Measurements from ENCODE around the gene MYBPH.

MYBPH gene

DNA sequence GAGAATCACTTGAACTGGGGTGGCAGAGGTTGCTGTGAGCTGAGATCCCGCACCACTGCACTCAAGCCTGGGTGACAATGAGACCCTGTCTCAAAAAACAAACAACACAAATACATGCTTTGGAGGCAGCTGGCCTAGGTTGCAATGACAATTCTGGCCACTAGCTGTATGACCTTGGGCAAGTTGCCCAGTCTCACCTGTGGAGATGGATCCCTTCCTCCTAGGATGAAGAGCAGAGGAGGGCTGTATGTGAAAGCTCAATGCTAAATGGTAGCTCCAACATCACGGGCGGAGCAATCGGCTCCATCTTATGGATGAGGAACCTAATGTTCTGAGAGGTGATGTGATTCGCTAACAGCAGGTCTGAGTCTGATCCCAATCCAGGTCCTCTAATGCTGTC, 27.5 kb downstream of the MYBPH start:
- peaks cover 0 to 2% (median 0%) of the 10 kb centered on the region in 11 experiments; a peak in 1 of 22 replicates for H3K9me3 ChIP-seq (replicated peaks in 1 of 11)
- H3K27ac ChIP-seq: no peak overlapping the region
- H3K9ac ChIP-seq: no peak overlapping the region
- no peaks in the 10 kb centered on the region for H3K27me3 ChIP-seq
- TF ChIP-seq Cebpa-rat (IDR thresholded peaks at IDR 0.05): no peak
- no peaks in the 10 kb centered on the region for H3K36me3 ChIP-seq
- no peak overlapping the region for H3K4me3 ChIP-seq
- peaks cover 49 to 99% (median 95%) of the 10 kb centered on the region in 10 experiments for H3K4me1 ChIP-seq
- H3K4me2 ChIP-seq: peak overlapping the region in 8 of 11 experiments; percentile 15 to 93 (median 67); a peak in 12 of 22 replicates
- no peaks in the 10 kb centered on the region for H4K20me1 ChIP-seq

DNA sequence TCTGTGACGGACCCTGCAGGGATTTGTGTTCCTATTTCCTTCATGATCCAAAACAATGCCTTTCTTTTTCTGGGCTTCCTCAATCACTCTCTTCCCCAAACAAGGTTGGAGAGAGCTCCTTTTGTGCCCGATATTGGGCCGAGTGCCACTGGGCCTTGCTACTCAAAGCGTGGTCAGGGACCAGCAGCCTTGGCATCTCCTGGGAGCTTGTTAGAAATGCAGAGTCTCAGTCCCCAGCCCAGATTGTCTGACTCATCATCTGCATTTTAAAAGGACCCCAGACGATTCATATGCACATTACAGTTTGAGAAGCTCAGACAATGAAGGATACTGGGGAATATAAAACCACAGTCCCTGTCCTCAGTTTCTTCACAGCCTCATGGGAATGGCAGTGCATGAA, 28.2 kb downstream of the MYBPH start:
- H3K4me3 ChIP-seq: no peak overlapping the region
- no peaks in the 10 kb centered on the region for H3K36me3 ChIP-seq
- H3K4me1 ChIP-seq: peaks cover 44 to 99% (median 95%) of the 10 kb centered on the region in 10 experiments
- H3K9me3 ChIP-seq (replicated peaks in 1 of 11): peaks cover 0 to 5% (median 0%) of the 10 kb centered on the region in 11 experiments; a peak in 1 of 22 replicates
- no peak overlapping the region for H3K9ac ChIP-seq
- TF ChIP-seq Cebpa-rat (IDR thresholded peaks at IDR 0.05): no peak
- peak overlapping the region in 8 of 11 experiments; percentile 54 to 93 (median 70); a peak in 16 of 22 replicates for H3K4me2 ChIP-seq
- H3K27me3 ChIP-seq: 0 out of 22 replicates have a peak, but pooled peaks cover 0 to 5% (median 0%) of the 10 kb centered on the region in 11 experiments
- H3K27ac ChIP-seq: no peak overlapping the region
- no peaks in the 10 kb centered on the region for H4K20me1 ChIP-seq

DNA sequence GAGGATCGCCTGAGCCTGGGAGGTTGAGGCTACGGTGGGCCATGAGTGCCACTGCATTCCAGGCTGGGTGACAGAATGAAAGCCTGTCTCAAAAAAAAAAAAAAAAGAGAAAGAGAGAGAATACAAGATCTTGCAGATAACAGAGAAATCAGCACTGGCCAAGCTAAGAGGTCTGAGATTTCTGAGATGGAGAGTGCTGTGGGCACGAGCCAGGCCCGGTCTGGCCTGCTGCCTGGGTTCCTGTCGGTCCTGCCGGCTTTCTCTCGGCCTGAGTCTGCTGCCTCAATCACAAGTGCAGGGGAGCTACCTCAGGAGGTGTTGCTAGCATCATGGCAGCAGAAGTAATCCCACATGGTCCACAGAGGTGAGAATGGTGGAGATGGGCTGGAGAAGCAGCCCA, 29.1 kb downstream of the MYBPH start:
- Histone ChIP-seq H3K9ac (no peak overlapping the region), H3K4me3 (no peak overlapping the region), H3K36me3 (no peaks in the 10 kb centered on the region), H3K4me2 (peak overlapping the region in 10 of 11 experiments; percentile 47 to 93 (median 70); a peak in 18 of 22 replicates), H4K20me1 (no peaks in the 10 kb centered on the region), H3K4me1 (peaks cover 42 to 99% (median 96%) of the 10 kb centered on the region in 10 experiments), H3K9me3 (replicated peaks in 1 of 11) (peaks cover 0 to 5% (median 0%) of the 10 kb centered on the region in 11 experiments; a peak in 1 of 22 replicates), H3K27ac (no peak overlapping the region), H3K27me3 (0 out of 22 replicates have a peak, but pooled peaks cover 0 to 5% (median 0%) of the 10 kb centered on the region in 11 experiments)
- no peak for TF ChIP-seq Cebpa-rat (IDR thresholded peaks at IDR 0.05)

DNA sequence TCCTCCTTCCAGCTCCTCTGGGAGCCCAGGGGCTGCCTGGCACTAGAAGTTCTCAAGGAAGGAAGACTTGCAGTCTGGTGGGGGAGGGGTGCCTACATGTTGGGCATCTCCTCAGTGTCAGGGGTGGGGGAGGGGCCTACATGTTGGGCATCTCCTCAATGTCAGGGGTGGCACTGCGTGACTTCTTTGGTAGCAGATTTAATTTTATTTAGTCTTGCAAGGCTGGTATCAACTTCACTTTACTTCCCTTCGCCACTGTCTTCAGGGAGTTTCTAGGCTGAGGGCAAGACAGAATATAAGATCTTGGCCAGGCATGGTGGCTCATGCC, 29.6 kb downstream of the MYBPH start:
- no peak for TF ChIP-seq Cebpa-rat (IDR thresholded peaks at IDR 0.05)
- Histone ChIP-seq H3K4me3 (no peak overlapping the region), H3K9ac (peak overlapping the region in 1 of 11 experiments; percentile 35; a peak in 1 of 22 replicates), H3K9me3 (replicated peaks in 1 of 11) (peaks cover 0 to 5% (median 0%) of the 10 kb centered on the region in 11 experiments; a peak in 1 of 22 replicates), H3K27ac (0 out of 22 replicates have a peak overlapping the region, but pooled peaks of 1 of the 11 experiments have one; percentile 22), H3K4me2 (peak overlapping the region; percentile 47 to 93 (median 69)), H3K4me1 (peaks cover 47 to 100% (median 98%) of the 10 kb centered on the region in 10 experiments), H4K20me1 (no peaks in the 10 kb centered on the region), H3K27me3 (0 out of 22 replicates have a peak, but pooled peaks cover 0 to 5% (median 0%) of the 10 kb centered on the region in 11 experiments), H3K36me3 (no peaks in the 10 kb centered on the region)

DNA sequence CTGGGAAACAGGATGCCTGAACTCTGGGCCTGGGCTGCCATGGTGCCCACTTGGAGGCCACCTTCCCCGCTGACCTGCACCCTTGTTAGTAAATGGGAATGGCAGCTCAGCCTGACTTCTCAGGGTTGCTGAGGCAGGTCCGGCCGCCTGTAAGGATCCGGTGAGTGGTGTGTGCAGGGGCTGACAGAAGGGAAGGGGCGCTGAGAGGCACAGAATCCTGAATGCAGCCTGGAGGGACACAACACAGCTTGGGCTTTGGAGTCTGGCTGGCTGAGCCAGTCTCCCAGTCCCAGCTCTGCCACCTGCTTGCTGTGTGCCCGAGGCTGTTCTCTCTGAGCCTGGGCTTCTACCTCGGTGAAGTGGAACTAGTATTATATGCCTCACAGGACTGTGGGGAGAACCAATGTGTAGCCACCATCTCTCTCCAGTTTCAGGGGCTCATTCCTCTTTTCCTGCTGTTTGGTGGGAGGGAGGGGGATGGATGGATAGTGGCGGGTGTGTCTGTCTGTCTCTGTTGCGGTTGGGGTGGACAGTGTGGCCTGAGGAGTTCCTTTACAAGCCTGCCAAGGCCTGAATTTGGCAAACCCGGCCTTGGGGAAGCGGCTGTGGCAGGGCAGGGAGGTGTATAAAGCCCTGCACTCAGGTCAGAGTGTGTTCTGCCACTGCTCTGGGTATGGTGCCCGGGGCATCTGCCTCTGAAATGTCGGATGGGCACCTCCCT, 30.1 kb downstream of the MYBPH start:
- H3K4me1 ChIP-seq: peaks cover 52 to 100% (median 98%) of the 10 kb centered on the region in 10 experiments
- peak overlapping the region in 2 of 11 experiments; percentile 11 to 35; a peak in 2 of 22 replicates for H3K9ac ChIP-seq
- no peaks in the 10 kb centered on the region for H3K36me3 ChIP-seq
- peak overlapping the region in 3 of 11 experiments; percentile 22 to 40 (median 22); a peak in 2 of 22 replicates for H3K27ac ChIP-seq
- H3K27me3 ChIP-seq: 0 out of 22 replicates have a peak, but pooled peaks cover 0 to 5% (median 0%) of the 10 kb centered on the region in 11 experiments
- H4K20me1 ChIP-seq: no peaks in the 10 kb centered on the region
- peaks cover 0 to 5% (median 0%) of the 10 kb centered on the region in 11 experiments; a peak in 1 of 22 replicates for H3K9me3 ChIP-seq (replicated peaks in 1 of 11)
- TF ChIP-seq Cebpa-rat (IDR thresholded peaks at IDR 0.05): no peak
- peak overlapping the region; percentile 47 to 93 (median 69) for H3K4me2 ChIP-seq
- no peak overlapping the region for H3K4me3 ChIP-seq

DNA sequence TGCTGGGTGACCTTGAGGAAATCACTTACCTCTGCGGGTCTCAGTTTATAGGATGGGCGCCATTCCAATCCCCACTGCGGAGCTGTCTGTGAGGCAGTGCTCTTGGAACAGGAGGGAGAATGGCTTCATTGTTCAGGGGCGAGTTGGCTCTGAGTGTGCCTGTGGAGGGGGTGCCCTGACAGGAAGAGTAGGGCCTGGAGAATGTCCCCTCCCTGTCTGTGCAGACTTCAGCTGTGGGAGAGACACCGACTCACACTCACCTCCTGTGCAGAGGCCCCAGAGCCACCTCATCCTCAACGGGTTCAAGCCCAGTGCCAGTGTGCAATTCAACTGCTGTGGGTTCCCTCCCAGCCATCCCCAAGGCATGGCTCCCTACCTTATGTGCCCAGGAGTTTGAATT, 31.0 kb downstream of the MYBPH start:
- H3K4me3 ChIP-seq: no peak overlapping the region
- peak overlapping the region in 8 of 11 experiments; percentile 54 to 93 (median 70); a peak in 14 of 22 replicates for H3K4me2 ChIP-seq
- no peak overlapping the region for H3K9ac ChIP-seq
- no peak overlapping the region; a peak in 1 of 22 replicates for H3K27ac ChIP-seq
- peaks cover 45 to 100% (median 90%) of the 10 kb centered on the region in 10 experiments for H3K4me1 ChIP-seq
- H3K9me3 ChIP-seq (replicated peaks in 1 of 11): peaks cover 0 to 5% (median 0%) of the 10 kb centered on the region in 11 experiments; a peak in 1 of 22 replicates
- no peaks in the 10 kb centered on the region for H3K36me3 ChIP-seq
- TF ChIP-seq Cebpa-rat (IDR thresholded peaks at IDR 0.05): no peak
- H4K20me1 ChIP-seq: no peaks in the 10 kb centered on the region
- H3K27me3 ChIP-seq: 0 out of 22 replicates have a peak, but pooled peaks cover 0 to 5% (median 0%) of the 10 kb centered on the region in 11 experiments

DNA sequence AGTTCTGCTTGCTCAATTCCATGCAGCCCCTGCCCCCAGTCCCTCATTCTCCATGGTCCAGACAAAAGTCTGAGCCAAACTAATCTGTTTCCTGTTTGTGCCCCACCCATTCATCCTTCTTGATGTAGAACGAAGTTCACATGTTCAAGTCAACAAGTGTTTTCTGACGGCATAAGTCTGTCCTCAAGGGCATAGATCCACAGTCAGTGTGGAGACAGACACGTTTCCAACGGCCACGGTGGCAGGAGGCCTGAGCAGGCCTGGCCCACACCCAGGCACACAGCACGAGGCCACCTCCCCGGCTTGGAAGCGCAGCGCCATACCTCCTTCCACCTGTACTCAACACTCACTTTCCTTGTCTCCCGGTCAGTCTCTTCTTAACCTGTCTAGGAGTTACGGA, 32.0 kb downstream of the MYBPH start:
- Histone ChIP-seq H3K4me2 (peak overlapping the region; percentile 15 to 93 (median 57); a peak in 21 of 22 replicates), H3K4me1 (peaks cover 37 to 95% (median 83%) of the 10 kb centered on the region in 10 experiments), H4K20me1 (no peaks in the 10 kb centered on the region), H3K9me3 (replicated peaks in 1 of 11) (peaks cover 0 to 5% (median 0%) of the 10 kb centered on the region in 11 experiments; a peak in 1 of 22 replicates), H3K27ac (peak overlapping the region in 2 of 11 experiments; percentile 24 to 58; a peak in 1 of 22 replicates), H3K9ac (no peak overlapping the region), H3K27me3 (0 out of 22 replicates have a peak, but pooled peaks cover 0 to 5% (median 0%) of the 10 kb centered on the region in 11 experiments), H3K4me3 (no peak overlapping the region), H3K36me3 (no peaks in the 10 kb centered on the region)
- TF ChIP-seq Cebpa-rat (IDR thresholded peaks at IDR 0.05): no peak

DNA sequence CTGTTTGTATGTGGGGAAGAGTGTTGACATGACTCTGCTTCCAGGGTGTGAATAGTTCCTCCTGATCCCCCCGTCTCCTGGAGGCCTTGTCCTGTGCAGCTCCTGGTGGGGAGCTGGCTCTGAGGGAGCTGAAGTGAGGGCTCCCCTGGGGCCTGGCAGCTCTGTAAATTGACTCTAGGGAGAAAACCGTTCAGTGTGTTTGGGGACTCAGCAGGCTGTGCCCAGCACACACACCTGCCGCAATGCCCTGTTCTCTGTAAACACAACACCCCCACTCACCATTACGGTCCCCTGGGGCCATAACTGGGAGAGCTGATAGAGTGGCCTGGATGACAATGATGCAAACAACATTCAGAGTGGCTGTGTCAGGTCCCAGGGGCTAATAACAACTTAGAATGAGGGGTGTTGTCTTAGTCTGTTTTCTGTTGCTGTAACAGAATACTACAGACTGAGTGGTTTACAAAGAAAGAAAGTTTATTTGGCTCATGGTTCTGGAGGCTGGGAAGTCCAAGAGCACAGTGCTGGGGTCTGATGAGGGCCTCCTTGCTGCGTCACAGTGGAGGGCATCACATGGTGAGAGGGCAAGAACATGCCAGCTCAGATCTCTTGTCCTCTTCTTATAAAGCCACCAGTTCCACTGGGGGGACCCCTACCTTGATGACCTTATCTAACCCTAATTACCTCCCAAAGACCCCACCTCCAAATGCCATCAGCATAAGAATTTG, 32.8 kb downstream of the MYBPH start:
- Histone ChIP-seq H3K27ac (peak overlapping the region in 2 of 11 experiments; percentile 24 to 58; a peak in 3 of 22 replicates), H3K4me1 (peaks cover 37 to 87% (median 76%) of the 10 kb centered on the region in 10 experiments), H3K9ac (peak overlapping the region in 3 of 11 experiments; percentile 1 to 25 (median 12); a peak in 1 of 22 replicates), H3K36me3 (no peaks in the 10 kb centered on the region), H3K4me2 (peak overlapping the region; percentile 15 to 93 (median 57); a peak in 19 of 22 replicates), H4K20me1 (no peaks in the 10 kb centered on the region), H3K27me3 (0 out of 22 replicates have a peak, but pooled peaks cover 0 to 5% (median 0%) of the 10 kb centered on the region in 11 experiments), H3K9me3 (replicated peaks in 1 of 11) (peaks cover 0 to 5% (median 0%) of the 10 kb centered on the region in 11 experiments; a peak in 1 of 22 replicates), H3K4me3 (peak overlapping the region in 1 of 10 experiments; percentile 4; a peak in 2 of 20 replicates)
- no peak for TF ChIP-seq Cebpa-rat (IDR thresholded peaks at IDR 0.05)
